MCF 10A (cell line): ENCODE results near the gene P2RX2. TPM values are rescaled to one million over a fixed set of nuclear protein-coding genes. Genes with fewer than 3 reads are reported as not detected.
A peak's percentile ranks its signal among the peaks of the same experiment; 100 is the strongest.

Experiments
- Bru-seq: library from RNA; stranded (reverse); fragments of 400-500 nt; gene quantifications from one replicate; lab custom pipeline; 2021; lab: Mats Ljungman, UMichigan
- BruChase-seq, 2 experiments: library from RNA; stranded (reverse); fragments of 400-500 nt; gene quantifications; one replicate each; lab custom pipeline; 2021; lab: Mats Ljungman, UMichigan
- BruUV-seq: library from RNA; stranded (reverse); fragments of 400-500 nt; replicated peaks from 2 replicates; lab custom pipeline; 2021; lab: Mats Ljungman, UMichigan
- CTCF ChIA-PET: fragments of 300-600 bp; sonication (Branson Sonifier 250); formaldehyde crosslinking; extraction: SDS; loops from one replicate; lab custom pipeline; 2021; ENCODE audit warnings: antibody characterized with exemption, inconsistent platforms; lab: Yijun Ruan, JAX
- POLR2A ChIA-PET: fragments of 300-600, 350-650 bp; sonication (Branson Sonifier 250); formaldehyde crosslinking; extraction: SDS; loops from one replicate; lab custom pipeline; 2020; ENCODE audit warnings: antibody characterized with exemption, inconsistent platforms; lab: Yijun Ruan, JAX
- DNase-seq: peaks from one replicate; pipeline ENCODE4 v3.0.0-alpha.2; 2018; ENCODE audit not compliant: unreplicated experiment
- H3K27ac Mint-ChIP-seq: one replicate; pipeline ENCODE4 v1.8.0; 2022; ENCODE audit warnings: mild to moderate bottlenecking, low read depth, mixed read lengths; ENCODE audit not compliant: unreplicated experiment
- H3K27me3 Mint-ChIP-seq: one replicate; pipeline ENCODE4 v1.8.0; 2022; ENCODE audit warnings: mixed read lengths; ENCODE audit not compliant: insufficient read depth, unreplicated experiment
- H3K36me3 Mint-ChIP-seq: one replicate; pipeline ENCODE4 v1.8.0; 2022; ENCODE audit warnings: mild to moderate bottlenecking, moderate library complexity, mixed read lengths; ENCODE audit not compliant: insufficient read depth, unreplicated experiment
- H3K4me1 Mint-ChIP-seq: one replicate; pipeline ENCODE4 v1.8.0; 2022; ENCODE audit warnings: mixed read lengths; ENCODE audit not compliant: insufficient read depth, unreplicated experiment
- H3K4me3 Mint-ChIP-seq: one replicate; pipeline ENCODE4 v1.8.0; 2022; ENCODE audit warnings: mild to moderate bottlenecking, moderate library complexity, mixed read lengths; ENCODE audit not compliant: unreplicated experiment
- H3K9me3 Mint-ChIP-seq: one replicate; pipeline ENCODE4 v1.8.0; 2022; ENCODE audit warnings: mixed read lengths; ENCODE audit not compliant: unreplicated experiment
- intact Hi-C: fragments of 100-400 bp; cut with micrococcal nuclease; formaldehyde crosslinking; loops from 2 replicates; pipeline ENCODE4 v1.14.1; 2022
- long read RNA-seq: library from polyadenylated mRNA; stranded (forward); transcript quantifications from one replicate; pipeline ENCODE4 v2.0.0, GENCODE V29; 2022
- total RNA-seq: library from RNA; stranded (reverse); gene quantifications from 2 replicates; pipeline ENCODE4 v1.2.3, GENCODE V29; 2022
- TF ChIP-seq, protein P1 (sequence below): fragments of 200-600 bp; IDR thresholded peaks from one replicate; pipeline ENCODE4 v1.8.0; 2022; ENCODE audit warnings: antibody characterized with exemption, mild to moderate bottlenecking; ENCODE audit not compliant: unreplicated experiment

P2RX2 gene
- not detected in 2 replicates for total RNA-seq
- not detected for Bru-seq, nascent RNA
- BruChase-seq, experiment 1, labeled RNA remaining after a 6-hour chase, result not detected
- BruChase-seq, experiment 2, labeled RNA remaining after a 2-hour chase, result not detected
- long read RNA-seq, result 0 reads

DNA sequence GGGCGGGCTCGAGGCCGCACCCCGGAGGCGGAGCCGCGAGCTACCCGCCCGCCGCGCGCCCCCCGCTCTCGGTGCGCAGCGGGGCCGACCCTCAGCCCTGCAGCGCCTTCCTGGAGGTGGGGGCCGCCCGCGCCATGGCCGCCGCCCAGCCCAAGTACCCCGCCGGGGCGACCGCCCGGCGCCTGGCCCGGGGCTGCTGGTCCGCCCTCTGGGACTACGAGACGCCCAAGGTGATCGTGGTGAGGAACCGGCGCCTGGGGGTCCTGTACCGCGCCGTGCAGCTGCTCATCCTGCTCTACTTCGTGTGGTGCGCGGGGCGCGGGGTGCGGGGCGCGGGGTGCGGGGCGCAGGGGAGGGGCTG, at the start of gene P2RX2:
TSS of gene P2RX2 (plus strand) at position 94 of the 361 bp plus-strand sequence. CDS start at position 135, 41 bp downstream.
- TF ChIP-seq, protein P1, sequence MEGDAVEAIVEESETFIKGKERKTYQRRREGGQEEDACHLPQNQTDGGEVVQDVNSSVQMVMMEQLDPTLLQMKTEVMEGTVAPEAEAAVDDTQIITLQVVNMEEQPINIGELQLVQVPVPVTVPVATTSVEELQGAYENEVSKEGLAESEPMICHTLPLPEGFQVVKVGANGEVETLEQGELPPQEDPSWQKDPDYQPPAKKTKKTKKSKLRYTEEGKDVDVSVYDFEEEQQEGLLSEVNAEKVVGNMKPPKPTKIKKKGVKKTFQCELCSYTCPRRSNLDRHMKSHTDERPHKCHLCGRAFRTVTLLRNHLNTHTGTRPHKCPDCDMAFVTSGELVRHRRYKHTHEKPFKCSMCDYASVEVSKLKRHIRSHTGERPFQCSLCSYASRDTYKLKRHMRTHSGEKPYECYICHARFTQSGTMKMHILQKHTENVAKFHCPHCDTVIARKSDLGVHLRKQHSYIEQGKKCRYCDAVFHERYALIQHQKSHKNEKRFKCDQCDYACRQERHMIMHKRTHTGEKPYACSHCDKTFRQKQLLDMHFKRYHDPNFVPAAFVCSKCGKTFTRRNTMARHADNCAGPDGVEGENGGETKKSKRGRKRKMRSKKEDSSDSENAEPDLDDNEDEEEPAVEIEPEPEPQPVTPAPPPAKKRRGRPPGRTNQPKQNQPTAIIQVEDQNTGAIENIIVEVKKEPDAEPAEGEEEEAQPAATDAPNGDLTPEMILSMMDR, result no peak
- Mint-ChIP-seq H3K36me3 (no peaks in the 10 kb centered on the region), H3K9me3 (no peaks in the 10 kb centered on the region), H3K4me1 (peaks cover 10% of the 10 kb centered on the region), H3K27me3 (peaks cover 35% of the 10 kb centered on the region), H3K27ac (no peak within 1 kb of the TSS), H3K4me3 (peak within 1 kb of the TSS; percentile 31)
- BruUV-seq, result no TSS peak
- CTCF ChIA-PET, result no interaction called here
- POLR2A ChIA-PET, result no interaction called here
- no peak for DNase-seq
- intact Hi-C loops, result loop anchor here (10.0 kb wide), 1 partner anchor 464 kb away; no protein-coding TSS in a partner anchor

DNA sequence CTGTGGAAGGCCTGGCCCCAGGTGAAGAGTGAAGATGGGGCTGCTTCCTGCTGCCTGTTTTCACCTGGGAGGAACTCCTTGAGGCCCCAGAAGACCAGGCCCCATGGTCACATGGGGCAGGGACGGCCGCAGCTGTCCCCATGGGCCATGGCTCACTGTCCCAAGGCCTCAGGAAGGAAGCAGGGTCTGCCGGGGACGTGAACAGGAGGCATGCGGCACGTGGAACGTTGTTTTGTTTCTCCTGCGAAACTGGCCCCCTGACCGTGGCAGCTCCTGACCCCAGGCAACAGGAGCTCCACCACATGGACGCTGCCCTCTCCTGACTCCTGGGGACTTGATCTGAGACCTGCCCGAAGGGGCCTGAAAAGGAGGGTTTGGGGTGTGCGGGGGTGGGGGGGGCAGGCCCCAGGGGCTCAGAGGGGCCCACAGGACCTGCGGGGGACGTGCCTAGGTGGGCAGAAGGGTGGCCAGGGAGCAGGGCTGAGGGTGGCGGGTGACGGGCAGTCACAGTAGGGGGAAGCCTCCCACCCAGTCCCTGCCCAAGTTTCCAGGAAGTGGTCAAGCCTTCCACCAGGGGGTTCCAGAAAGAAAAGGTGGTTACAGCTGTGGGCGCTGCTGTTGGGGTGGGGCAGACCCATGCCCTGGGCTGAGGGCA, 49.6 kb upstream of the P2RX2 start:
- BruUV-seq, result no TSS peak
- Mint-ChIP-seq H3K4me1 (no peaks in the 10 kb centered on the region), H3K9me3 (no peaks in the 10 kb centered on the region), H3K36me3 (peaks cover 22% of the 10 kb centered on the region), H3K4me3 (no peak overlapping the region), H3K27me3 (no peaks in the 10 kb centered on the region), H3K27ac (no peak overlapping the region)
- no peak for DNase-seq
- TF ChIP-seq, protein P1, result no peak
- intact Hi-C loops, result no loop called here
- CTCF ChIA-PET, result no interaction called here
- POLR2A ChIA-PET, result no interaction called here

- DNase-seq, result no peak
- Mint-ChIP-seq H3K4me3 (no peak overlapping the region), H3K36me3 (peaks cover 28% of the 10 kb centered on the region), H3K4me1 (no peaks in the 10 kb centered on the region), H3K27ac (no peak overlapping the region), H3K9me3 (no peaks in the 10 kb centered on the region), H3K27me3 (no peaks in the 10 kb centered on the region)
- BruUV-seq, result no TSS peak
- TF ChIP-seq, protein P1, result no peak
- ChIA-PET CTCF (no interaction called here), POLR2A (no interaction called here)
- intact Hi-C loops, result no loop called here
These were observed 48.6 kb upstream of the P2RX2 start for GRCh38 chr12:132569856-132570480.

- Mint-ChIP-seq H3K27me3 (no peaks in the 10 kb centered on the region), H3K9me3 (no peaks in the 10 kb centered on the region), H3K36me3 (peaks cover 30% of the 10 kb centered on the region), H3K4me3 (no peak overlapping the region), H3K4me1 (no peaks in the 10 kb centered on the region), H3K27ac (no peak overlapping the region)
- POLR2A ChIA-PET, result no interaction called here
- intact Hi-C loops, result no loop called here
- no peak for DNase-seq
- BruUV-seq, result no TSS peak
- TF ChIP-seq, protein P1, result no peak
- CTCF ChIA-PET, result interaction anchor here (1.0 kb wide), 1 partner anchor 10 kb away, joined by 6 read pairs; no protein-coding TSS in a partner anchor
These were observed 47.9 kb upstream of the P2RX2 start for GRCh38 chr12:132570635-132571034.
